GM10248 (cell line): Measurements from ENCODE around the gene ERICH2.

ENCODE experiments used
- CTCF ChIA-PET: fragments of 300-600 bp; sonication (Branson Sonifier 250); formaldehyde crosslinking; extraction: SDS; loops from one replicate; lab custom pipeline; 2021; ENCODE audit warnings: antibody characterized with exemption; lab: Yijun Ruan, JAX
- POLR2A ChIA-PET: fragments of 350-650 bp; sonication (Branson Sonifier 250); formaldehyde crosslinking; extraction: SDS; loops from one replicate; lab custom pipeline; 2020; ENCODE audit warnings: antibody characterized with exemption; lab: Yijun Ruan, JAX
- DNase-seq: peaks from one replicate; pipeline ENCODE4 v3.0.0; 2012; ENCODE audit errors: extremely low spot score
- TF ChIP-seq, protein P1 (sequence below): IDR thresholded peaks from 2 replicates; pipeline ENCODE4 v1.5.1; 2012; ENCODE audit warnings: mild to moderate bottlenecking, low read depth; ENCODE audit errors: extremely low read depth, missing control alignments, control extremely low read depth

ERICH2 gene

DNA sequence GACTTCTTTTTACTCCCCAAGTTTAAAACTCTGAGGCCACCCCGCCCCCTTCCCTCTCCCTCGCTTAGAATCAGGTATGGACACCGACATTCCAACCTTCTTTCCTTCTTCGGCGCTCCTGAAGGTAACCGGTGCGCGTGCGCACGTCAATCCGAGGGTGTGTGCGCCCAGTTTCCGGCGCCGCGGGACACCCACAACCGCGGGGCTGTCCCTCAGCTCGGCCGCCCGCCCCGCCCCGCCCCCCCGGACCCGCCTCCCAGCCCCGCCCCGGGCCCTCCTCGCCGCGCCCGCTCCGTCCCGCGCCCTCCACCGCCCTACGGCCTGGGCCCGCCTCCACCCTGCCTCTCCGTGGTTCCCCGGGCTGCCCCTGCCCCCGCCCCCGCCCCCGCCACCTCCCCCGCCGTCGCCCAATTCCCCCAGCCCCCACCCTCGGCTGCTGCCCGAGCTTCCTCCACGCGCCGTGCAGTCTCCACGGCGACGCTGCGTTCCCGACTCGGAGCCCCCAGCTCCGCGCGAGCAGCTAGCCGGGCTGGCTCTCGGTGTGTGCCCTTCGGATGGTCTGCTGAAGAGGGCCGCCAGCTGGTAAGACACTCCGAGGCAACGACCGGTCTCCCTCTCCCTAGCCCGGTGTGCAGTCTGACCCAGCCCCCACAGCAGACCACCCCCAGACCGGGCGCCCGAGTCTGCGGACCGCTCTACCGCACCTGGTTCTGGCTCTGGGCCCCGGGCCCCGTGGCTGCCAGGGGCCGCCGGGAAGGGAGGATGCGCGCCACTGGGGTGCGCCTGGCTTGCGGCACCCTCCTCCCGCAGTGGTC, 635 bp downstream of the ERICH2 start:
- TF ChIP-seq, protein P1, sequence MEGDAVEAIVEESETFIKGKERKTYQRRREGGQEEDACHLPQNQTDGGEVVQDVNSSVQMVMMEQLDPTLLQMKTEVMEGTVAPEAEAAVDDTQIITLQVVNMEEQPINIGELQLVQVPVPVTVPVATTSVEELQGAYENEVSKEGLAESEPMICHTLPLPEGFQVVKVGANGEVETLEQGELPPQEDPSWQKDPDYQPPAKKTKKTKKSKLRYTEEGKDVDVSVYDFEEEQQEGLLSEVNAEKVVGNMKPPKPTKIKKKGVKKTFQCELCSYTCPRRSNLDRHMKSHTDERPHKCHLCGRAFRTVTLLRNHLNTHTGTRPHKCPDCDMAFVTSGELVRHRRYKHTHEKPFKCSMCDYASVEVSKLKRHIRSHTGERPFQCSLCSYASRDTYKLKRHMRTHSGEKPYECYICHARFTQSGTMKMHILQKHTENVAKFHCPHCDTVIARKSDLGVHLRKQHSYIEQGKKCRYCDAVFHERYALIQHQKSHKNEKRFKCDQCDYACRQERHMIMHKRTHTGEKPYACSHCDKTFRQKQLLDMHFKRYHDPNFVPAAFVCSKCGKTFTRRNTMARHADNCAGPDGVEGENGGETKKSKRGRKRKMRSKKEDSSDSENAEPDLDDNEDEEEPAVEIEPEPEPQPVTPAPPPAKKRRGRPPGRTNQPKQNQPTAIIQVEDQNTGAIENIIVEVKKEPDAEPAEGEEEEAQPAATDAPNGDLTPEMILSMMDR = no peak
- peak; percentile 92 for DNase-seq
- CTCF ChIA-PET = interaction anchor here (1.4 to 2.5 kb wide), 3 partner anchors 9 to 362 kb away, joined by 3 to 8 read pairs (median 5); no protein-coding TSS in a partner anchor
- POLR2A ChIA-PET = no interaction called here

DNA sequence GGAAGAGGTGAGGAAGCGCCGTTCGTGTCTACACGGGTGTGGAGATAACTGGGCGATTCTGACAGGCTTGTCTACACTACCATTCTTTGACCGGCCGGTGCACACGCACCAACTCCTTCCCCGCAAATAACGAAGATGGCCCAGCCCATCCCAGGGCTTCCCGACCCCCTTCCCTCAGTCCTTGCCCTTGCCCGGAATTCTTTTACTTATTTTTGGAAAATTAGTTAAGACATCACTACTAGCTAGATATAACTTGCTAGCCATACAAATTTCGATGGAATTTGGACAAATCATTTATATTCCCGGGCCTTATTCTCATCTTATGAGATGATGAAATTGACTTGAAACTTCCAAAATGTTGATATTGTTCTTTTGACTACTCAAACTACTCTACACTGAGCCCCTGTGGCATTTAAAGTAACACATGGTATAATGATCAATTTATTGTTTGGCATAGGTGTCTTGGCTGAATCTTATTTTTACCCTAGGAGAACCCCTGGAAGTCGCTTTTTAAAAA, 1.3 kb downstream of the ERICH2 start:
- POLR2A ChIA-PET = no interaction called here
- no peak for DNase-seq
- CTCF ChIA-PET = interaction anchor here (1.4 to 2.5 kb wide), 3 partner anchors 9 to 362 kb away, joined by 3 to 8 read pairs (median 5); no protein-coding TSS in a partner anchor
- TF ChIP-seq, protein P1 = no peak

DNA sequence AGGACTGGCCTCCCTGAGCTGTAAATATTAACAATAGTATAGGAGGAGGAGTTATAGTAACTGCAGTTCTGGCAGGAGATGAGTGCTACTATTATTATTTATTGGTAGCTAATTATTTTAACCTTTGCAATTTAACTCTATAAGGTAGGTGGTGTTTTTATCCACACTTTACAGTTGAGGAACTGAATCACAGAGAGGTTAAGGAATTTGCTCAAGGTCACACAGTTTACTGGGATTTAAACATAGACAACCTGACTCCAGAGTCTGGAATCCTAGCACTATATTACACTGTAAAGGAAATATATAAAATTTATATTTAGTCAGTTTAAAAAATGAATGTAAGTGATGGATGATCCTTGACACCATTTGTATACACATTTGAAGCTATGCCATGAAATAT, 2.1 kb downstream of the ERICH2 start:
- TF ChIP-seq, protein P1 = no peak
- CTCF ChIA-PET = interaction anchor here (2.1 to 2.5 kb wide), 2 partner anchors 11 to 363 kb away, joined by 5 to 8 read pairs; no protein-coding TSS in a partner anchor
- POLR2A ChIA-PET = no interaction called here
- DNase-seq = no peak

DNA sequence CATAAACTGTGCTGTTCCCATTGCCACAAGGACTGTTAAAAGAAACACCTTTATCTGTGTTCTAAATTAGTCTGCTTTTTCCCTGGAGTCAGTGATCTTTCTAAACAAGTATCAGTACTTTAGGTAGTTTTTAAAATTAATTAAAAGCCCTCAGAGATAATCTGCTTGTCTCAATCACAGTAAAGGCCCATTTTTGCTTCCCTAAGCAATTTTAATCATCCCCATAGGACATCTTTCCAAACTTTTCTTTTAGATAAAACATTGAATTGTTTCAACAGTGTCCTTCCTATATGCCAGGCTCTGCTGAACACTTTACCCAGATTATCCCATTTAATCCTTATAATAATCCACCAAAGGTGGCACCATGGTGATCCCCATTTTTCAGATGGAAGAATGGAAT, 3.9 kb downstream of the ERICH2 start:
- ChIA-PET CTCF (no interaction called here), POLR2A (no interaction called here)
- DNase-seq = no peak
- TF ChIP-seq, protein P1 = no peak

DNA sequence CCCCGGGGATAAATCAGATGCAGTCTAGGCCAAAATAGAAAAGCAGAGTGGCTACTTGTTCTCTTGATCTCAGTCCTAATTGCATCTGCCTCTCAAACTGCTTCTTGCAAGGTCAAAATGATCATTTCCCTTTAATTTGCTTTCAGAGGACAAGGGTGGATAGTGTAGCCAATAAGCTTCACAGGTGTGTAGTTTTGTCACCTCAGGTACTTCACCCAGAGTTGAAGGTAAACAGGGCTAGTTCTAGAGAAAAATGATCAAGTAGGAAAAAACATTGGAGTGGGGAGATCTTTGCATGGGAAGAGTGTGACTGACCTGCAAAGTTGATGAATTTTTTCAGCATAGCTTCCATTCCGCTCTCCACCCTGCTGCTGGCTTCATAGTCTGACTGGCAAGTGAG, 8.7 kb downstream of the ERICH2 start:
- DNase-seq = no peak
- ChIA-PET CTCF (interaction anchor here (1.1 kb wide), 1 partner anchor 10 kb away, joined by 3 read pairs; no protein-coding TSS in a partner anchor), POLR2A (no interaction called here)
- TF ChIP-seq, protein P1 = no peak

DNA sequence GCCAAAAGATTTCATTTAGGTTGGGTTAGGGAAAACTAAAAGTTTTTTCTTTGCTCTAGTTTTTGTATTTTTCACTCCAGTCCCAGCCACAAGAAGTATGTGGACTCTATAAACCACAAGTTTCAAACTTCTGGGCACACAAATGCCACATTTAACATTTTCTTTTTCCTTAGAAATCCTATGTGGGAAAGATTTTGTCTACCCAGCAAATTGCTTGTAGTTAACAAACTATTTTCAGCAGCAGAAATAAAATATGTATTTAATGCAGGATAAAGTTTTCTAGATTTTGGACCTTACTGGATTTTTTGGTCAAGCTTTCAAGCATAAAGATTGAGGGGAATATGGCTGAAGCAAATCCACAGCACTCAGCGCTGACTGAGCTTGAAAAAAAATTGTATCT, 9.1 kb downstream of the ERICH2 start:
- TF ChIP-seq, protein P1 = no peak
- no peak for DNase-seq
- ChIA-PET CTCF (interaction anchor here (1.1 to 1.7 kb wide), 2 partner anchors 9 to 10 kb away, joined by 3 read pairs; partner anchors contain the start of gene ERICH2), POLR2A (no interaction called here)
